GM21360 (cell line): ENCODE measurements around the gene BCL7A.
"Not testable (repeated sequence)": the region's sequence is repeated elsewhere in the genome, so short reads cannot be mapped to it uniquely, and the experiment has no call there.

Source experiments
- ATAC-seq: cut with Tn5 transposase; IDR thresholded peaks from one replicate; pipeline ENCODE4 v1.9.1; 2021; ENCODE audit warnings: mild to moderate bottlenecking, moderate library complexity; ENCODE audit not compliant: unreplicated experiment

The BCL7A gene

GRCh38 chr12:122089077-122089476 lies 67.4 kb downstream of the BCL7A start:
- ATAC-seq = no peak

DNA sequence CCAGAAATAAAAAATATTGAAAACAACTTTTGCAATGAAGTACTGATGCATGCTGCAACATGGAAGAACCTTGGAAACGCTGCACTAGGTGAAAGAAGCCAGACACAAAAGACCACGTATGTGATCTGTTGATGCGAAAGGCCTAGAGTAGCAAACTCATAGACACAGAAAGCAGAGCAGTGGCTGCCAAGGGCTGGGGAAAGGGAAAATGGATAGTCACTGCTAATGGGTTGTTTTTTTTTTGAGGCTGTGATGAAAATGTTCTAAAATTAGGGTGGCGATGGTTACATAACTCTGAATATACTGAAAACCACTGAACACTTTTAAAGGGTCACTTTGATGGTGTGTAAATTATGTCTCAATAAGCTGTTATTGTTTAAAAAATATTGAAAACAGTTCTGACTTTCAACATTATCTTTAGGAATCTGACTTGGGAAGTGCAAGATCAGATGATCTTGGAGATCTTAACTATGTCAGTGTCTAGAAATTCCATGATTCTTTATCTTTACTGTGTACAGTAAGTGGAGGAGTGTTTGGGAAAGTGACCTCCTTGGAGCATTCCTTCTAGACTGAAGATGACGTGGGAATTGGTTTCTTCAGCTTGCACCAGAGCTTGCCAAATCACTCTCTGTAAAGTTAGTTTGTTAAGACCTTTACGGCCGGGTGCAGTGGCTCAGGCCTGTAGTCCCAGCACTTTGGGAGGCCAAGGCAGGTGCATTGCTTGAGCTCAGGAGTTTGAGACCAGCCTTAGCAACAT lies 69.3 kb downstream of the BCL7A start:
- no peak for ATAC-seq

DNA sequence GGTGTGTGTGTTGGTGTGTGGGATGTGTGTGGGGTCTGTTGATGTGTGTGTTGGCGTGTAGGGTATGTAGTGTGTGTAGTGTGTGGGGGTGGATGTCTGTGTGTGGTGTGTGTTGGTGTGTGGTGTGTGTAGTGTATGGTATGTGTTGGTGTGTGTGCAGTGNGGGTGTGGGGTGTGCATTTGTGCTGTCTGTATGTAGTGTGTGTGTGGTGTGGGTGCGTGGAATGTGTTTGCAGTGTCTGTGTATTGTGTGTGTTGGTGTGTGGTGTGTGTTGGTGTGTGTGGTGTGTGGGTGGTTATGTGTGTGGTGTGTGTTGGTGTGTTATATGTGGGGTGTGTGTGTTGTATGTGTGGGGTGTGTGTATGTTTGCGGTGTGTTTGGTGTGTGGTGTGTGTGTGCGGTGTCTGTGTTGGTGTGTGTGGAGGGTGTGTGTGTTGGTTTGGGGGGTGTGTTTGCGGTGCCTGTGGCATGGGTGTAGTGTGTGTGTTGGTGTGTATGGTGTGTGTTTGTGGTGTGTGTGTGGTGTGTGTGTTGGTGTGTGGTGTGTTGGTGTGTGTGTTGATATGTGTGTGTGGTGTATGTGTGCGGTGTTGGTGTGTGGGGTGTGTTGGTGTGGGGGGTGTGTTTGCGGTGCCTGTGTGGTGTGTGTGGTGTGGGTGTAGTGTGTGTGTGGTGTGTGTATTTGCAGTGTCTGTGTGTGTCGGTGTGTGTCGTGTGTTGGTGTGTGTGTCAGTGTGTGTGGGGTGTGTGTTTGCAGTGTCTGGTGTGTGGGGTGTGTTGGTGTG lies 71.6 kb downstream of the BCL7A start:
- no peak for ATAC-seq

DNA sequence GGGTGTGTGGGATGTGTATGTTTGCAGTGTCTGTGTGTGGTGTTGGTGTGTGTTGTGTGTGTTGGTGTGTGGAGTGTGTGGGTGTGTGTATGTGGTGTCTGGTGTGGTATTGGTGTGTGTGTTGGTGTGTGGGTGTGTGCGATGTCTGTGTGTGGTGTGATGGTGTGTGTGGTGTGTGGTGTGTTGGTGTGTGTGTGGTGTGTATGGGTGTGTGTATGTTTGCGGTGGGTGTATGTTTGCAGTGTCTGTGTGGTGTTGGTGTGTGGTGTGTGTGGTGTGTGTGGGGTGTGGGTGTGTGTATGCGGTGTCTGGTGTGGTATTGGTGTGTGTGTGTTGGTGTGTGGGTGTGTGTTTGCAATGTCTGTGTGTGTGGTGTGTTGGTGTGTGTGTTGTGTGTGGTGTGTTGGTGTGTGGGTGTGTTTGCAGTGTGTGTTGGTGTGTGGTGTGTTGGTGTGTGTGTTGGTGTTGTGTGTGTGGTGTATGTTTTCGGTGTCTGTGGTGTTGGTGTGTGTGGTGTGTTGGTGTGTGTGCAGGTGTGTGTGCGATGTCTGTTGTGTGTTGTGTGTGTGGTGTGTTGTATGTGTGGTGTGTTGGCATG lies 72.6 kb downstream of the BCL7A start:
- no peak for ATAC-seq

GRCh38 chr12:122094735-122095631 lies 73.3 kb downstream of the BCL7A start:
- no peak for ATAC-seq

DNA sequence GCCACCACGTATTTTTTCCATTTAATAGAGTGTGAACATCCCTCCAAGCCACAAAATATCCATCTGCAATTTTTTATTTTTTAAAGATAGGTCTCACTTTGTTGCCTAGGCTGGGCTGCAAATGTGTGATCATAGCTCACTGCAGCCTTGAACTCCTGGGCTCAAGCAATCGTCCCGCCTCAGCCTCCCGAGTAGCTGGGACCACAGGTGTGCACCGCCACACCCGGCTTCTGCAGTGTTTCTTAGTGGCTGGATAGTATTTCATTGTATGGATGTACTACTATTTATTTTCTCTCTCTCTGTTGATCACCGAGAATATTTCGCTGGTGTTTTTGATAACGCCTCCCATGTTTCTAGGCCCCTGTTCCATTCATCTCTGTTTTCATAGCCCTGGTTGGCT lies 74.3 kb downstream of the BCL7A start:
- no peak for ATAC-seq

DNA sequence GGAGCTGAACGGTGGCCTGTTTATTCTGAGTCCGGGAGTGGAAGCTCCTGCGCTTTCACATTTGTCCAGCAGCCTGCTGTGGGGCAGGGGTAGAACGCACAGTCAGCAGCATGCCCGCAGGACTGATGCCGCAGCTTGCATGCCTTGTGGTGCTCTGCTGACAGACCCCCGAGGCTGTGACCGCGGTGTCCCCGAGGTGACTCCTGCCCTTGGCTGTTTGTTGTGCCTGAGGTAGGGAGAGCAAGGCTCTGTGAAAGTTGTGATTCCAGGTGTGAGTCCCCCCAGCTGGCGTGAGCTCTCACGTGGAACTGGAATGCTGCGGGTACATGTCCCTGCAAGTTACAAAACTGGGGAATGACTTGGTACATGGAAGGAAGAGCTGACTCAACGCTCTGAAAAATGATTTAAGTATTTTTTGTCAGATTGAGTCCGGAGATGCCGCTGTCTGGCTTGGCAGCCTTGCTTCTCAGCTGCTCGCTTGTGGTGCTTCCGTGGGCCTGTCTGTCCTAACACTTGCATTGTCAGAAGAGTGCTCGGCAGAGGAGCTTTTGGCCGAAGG lies 75.0 kb downstream of the BCL7A start:
- no peak for ATAC-seq

DNA sequence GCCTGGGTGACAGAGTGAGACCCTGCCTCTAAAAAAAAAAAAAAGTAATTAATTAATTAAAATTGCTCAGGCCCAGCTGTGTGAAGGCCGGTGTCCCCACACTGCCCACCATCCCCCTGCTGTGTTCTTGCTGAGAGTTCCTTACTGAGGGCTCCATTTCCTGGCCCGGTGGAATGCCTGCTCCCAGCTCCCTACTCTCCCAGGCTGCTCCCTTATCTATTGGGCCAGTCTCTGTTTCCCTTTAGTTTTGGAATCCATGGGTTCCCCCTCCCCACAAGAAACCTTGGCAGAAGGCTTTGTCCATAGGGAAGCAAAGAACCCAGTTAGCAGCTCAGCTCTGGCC lies 75.9 kb downstream of the BCL7A start:
- ATAC-seq = no peak

GRCh38 chr12:122097927-122098756 lies 76.5 kb downstream of the BCL7A start:
- no peak for ATAC-seq

- no peak for ATAC-seq
Observed at GRCh38 chr12:122099280-122099749, 77.6 kb downstream of the BCL7A start.

- ATAC-seq = no peak
Observed at GRCh38 chr12:122099856-122100255, 78.2 kb downstream of the BCL7A start.

DNA sequence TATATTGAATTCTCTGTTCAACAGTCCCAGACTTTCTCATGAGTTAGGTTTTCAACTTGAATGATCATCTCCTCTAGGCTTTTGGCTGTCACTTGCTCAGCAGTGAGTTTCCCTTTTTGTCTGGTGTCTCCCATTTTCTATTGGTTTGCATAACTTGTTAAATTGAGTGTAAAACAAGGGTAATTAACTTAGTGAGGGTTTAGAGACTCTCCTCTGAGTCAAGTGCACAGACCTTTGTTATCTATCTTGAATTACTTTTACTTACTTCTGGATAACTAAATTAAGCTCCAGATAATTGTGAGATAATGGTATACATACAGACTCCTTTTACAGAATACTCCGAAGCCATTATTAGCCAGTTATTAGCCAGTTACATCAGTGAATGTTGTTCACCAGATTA lies 78.9 kb downstream of the BCL7A start:
- ATAC-seq = no peak

DNA sequence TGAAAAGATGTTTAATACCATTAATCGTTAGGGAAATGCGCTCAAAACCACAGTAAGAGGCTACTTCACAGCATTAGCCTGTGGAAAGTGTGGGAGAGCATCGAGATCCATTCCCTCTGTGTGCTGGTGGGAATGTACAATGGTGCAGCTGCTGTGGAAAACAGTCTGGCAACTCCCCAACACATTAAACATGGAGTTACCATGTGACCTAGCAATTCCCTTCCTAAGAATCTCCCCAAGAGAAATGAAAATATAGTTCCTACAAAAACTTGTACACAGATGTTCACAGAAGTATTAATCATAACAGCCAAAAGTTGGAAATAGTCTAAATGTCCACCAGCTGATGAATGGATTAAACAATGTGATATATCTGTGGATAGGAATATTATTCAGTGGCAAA lies 80.6 kb downstream of the BCL7A start:
- no peak for ATAC-seq

GRCh38 chr12:122104844-122105243 lies 83.2 kb downstream of the BCL7A start:
- ATAC-seq = no peak

DNA sequence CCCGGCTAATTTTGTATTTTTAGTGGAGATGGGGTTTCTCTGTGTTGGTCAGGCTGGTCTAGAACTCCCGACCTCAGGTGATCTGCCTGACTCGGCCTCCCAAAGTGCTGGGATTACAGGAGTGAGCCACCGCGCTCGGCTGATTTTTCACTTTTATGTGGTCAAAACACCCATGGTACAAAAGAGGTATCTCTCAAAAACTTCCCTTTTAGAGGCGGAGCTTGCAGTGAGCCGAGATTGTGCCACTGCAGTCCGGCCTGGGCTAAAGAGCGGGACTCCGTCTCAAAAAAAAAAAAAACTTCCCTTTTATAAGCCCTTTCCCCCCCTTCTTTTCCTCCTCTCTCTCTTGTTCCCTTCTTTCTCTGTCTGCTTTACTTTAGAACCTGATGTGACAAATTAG lies 83.8 kb downstream of the BCL7A start:
- not testable (repeated sequence) for ATAC-seq

GRCh38 chr12:122106843-122107242 lies 85.2 kb downstream of the BCL7A start:
- no peak for ATAC-seq

GRCh38 chr12:122107261-122107660 lies 85.6 kb downstream of the BCL7A start:
- ATAC-seq = no peak

DNA sequence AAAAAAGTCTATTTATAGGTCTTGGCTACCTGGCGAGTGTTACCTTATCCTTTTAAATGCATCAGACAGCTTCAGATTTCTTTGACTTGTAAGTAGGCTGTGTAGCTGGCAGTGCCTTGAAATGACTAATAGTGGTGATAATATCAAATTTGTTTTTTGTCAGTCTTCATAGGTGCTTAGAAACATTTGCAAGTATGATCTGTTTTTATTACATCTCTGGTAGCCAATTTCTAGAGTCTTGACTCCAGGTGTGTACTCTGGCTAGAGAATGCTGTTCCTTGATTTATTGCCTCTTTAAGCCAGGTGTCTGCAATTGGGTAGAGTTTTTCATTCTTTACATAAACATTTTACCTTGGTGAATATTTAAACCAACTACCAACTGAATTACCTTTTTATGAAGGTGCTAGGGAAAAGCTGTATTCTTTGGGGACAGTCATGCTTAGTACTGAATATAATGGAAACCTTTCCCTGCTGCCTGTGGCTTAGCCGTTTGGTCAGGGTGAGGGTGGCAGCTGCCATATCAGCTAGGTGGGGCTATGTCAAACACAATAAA lies 89.5 kb downstream of the BCL7A start:
- no peak for ATAC-seq
